Measurements from ENCODE around the gene PADI3. TPM values are rescaled to one million over a fixed set of nuclear protein-coding genes. Genes with fewer than 3 reads are reported as not detected.
"Not testable (repeated sequence)": the region's sequence is repeated elsewhere in the genome, so short reads cannot be mapped to it uniquely, and the experiment has no call there.

Gene PADI3
- total RNA-seq, 1 donor, result not detected

DNA sequence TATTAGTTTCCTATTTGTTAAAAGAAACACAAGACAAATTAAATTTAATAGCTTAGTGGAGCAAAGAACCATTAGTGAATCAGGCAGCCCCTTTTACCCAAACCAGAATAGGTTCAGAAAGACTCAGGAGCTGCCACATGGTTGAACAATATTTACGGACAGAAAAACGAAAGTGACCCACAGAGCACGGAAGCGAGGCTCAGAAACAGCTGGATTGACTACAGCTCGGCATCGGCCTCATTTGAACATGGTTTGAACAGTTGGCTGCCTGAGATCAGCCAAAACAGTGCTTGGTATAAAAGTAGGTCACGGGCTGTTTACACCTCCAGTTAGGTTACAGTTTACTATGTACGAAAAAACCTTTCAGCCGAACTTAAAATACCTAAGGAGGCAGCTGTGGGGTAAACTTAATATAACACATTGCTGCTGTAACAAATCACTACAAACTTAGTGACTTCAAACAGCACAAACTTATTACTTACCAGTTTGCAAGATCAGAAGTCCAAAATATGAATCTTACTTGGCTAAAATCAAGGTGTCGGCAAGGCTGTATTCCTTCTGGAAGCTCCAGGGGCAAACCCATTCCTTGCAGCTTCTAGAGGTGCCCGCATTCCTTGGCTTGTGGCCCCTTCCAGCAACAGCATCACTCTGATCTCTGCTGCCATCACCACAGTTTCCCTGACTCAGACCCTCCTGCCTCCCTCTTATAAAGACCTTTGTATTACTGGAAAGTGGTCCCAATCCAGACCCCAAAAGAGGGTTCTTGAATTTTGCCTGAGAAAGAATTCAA, 70.9 kb downstream of the PADI3 start:
- TF ChIP-seq, protein P1, sequence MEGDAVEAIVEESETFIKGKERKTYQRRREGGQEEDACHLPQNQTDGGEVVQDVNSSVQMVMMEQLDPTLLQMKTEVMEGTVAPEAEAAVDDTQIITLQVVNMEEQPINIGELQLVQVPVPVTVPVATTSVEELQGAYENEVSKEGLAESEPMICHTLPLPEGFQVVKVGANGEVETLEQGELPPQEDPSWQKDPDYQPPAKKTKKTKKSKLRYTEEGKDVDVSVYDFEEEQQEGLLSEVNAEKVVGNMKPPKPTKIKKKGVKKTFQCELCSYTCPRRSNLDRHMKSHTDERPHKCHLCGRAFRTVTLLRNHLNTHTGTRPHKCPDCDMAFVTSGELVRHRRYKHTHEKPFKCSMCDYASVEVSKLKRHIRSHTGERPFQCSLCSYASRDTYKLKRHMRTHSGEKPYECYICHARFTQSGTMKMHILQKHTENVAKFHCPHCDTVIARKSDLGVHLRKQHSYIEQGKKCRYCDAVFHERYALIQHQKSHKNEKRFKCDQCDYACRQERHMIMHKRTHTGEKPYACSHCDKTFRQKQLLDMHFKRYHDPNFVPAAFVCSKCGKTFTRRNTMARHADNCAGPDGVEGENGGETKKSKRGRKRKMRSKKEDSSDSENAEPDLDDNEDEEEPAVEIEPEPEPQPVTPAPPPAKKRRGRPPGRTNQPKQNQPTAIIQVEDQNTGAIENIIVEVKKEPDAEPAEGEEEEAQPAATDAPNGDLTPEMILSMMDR (IDR thresholded peaks at IDR 0.05; ENCODE audit: insufficient read depth, low read depth, low read length), result no peak
- no peak overlapping the region for H3K4me3 ChIP-seq (ENCODE audit: low read depth, low read length)
- no peak for DNase-seq (ENCODE audit: low read depth)

DNA sequence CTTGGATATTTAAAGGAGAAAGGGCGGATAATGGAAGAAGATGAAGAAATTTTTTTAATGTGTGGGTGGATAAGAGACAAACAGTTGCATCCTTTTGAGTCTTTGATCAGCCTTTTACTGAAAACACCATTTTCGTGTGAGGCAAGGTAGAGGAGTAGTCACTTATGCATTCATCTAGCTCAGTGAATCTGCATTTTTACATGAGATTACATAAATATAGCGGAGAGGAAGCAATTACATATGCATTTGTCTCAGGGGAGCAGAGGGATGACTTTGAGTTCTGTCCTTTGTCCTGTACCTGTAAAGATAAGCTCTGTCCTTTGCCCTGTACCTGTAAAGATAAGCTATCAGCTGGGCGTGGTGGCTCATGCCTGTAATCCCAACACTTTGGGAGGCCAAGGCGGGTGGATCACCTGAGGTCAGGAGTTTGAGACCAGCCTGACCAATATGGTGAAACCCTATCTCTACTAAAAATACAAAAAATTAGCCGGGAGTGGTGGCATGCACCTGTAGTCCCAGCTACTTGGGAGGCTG, 73.0 kb downstream of the PADI3 start:
- not testable (repeated sequence) for DNase-seq (ENCODE audit: low read depth); H3K4me3 ChIP-seq (ENCODE audit: low read depth, low read length)

DNA sequence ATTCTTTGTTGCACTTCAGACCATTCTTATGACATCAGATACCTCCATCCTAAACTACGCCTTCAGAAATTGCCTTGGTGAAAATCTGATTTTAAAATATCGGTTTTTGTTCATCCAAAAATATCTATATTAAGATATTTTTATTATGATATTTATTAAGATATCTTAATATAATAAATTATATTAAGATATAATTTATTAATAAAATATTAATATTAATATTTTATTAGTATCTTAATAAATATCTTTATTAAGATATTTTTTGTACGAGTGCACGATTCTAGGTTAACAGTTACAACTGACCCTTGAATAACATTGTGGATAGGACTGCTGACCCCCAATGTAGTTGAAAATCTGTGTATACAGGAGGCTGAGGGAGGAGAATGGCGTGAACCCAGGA, 80.0 kb downstream of the PADI3 start:
- H3K4me3 ChIP-seq (ENCODE audit: low read depth, low read length), result no peak overlapping the region
- TF ChIP-seq, protein P1 (IDR thresholded peaks at IDR 0.05; ENCODE audit: insufficient read depth, low read depth, low read length), result no peak
- no peak for DNase-seq (ENCODE audit: low read depth)

DNA sequence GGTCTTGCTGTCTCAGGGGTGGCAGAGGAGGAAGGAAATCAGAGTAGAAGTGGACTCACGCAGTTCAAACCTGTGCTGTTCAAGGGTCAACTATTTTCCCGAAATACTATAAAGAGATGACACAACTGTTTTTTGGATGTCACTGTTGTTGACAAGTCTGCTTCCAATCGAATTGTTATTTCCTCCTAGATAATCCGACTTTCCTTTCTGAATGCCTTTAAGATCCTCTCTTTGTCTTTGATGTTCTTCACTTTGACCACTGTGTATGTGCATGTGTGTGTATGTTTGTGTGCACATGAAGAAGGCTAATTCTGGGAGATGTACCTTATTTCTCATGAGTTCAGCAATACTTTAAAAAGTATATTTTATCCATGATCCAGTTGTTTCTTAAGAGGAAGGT, 80.7 kb downstream of the PADI3 start:
- no peak for DNase-seq (ENCODE audit: low read depth)
- H3K4me3 ChIP-seq (ENCODE audit: low read depth, low read length), result no peak overlapping the region
- TF ChIP-seq, protein P1 (IDR thresholded peaks at IDR 0.05; ENCODE audit: insufficient read depth, low read depth, low read length), result no peak

DNA sequence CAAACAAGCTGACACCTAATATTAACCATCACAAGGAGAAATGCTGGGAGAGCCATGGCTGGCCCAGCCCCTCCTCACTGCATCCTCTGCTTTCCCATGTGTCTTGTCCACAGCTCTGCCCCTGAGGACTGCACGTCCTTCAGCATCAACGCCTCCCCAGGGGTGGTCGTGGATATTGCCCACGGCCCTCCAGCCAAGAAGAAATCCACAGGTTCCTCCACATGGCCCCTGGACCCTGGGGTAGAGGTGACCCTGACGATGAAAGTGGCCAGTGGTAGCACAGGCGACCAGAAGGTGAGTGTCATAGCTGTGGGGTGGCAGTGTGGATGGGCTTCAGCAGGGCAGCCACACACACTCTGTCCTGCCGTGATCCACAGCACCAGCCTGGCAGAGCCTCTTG, 82.0 kb downstream of the PADI3 start:
- TF ChIP-seq, protein P1 (IDR thresholded peaks at IDR 0.05; ENCODE audit: insufficient read depth, low read depth, low read length), result no peak
- no peak overlapping the region for H3K4me3 ChIP-seq (ENCODE audit: low read depth, low read length)
- DNase-seq (ENCODE audit: low read depth), result no peak

DNA sequence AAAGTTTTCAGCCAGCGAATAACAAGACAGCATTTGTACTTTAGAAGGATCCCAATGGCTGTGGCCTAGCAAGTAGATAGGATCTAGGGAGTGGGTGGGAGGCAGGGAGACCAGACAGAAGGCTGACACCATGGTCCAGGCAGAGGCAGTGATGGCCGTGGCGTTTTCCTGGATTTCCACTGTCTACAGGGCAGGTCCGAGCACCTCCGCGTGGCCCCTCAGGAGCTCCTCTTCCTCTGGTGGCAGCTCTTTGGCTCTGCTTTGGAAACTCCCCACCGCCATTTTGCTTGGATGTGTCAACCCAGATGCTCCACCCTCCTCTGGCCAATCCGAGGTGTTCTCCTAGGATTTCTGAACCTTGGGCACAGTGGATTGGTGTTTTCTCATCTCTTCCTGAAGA, 84.2 kb downstream of the PADI3 start:
- DNase-seq (ENCODE audit: low read depth), result no peak
- no peak overlapping the region for H3K4me3 ChIP-seq (ENCODE audit: low read depth, low read length)
- TF ChIP-seq, protein P1 (IDR thresholded peaks at IDR 0.05; ENCODE audit: insufficient read depth, low read depth, low read length), result no peak

Small RNA genes within 50 kb of the gene (small RNA-seq; reads per million reads assigned to genes)
- gene MIR3972, result not detected

Other genes with a start within 250 kb of the PADI3 start
- gene ATP13A2, start 237.2 kb upstream of the PADI3 start, total RNA-seq, result 40.2 and 42.2 TPM in 2 replicates
- gene SDHB, start 195.1 kb upstream of the PADI3 start, total RNA-seq, result 123 and 129 TPM in 2 replicates
- under 0.01 and 0.43 TPM in 2 replicates for gene PADI2, start 129.6 kb upstream of the PADI3 start, total RNA-seq
- 0.43 and 0.64 TPM in 2 replicates for gene PADI1, start 44.0 kb upstream of the PADI3 start, total RNA-seq
- not detected in 2 replicates for gene PADI4, start 59.1 kb downstream of the PADI3 start, total RNA-seq
- gene PADI6, start 123.1 kb downstream of the PADI3 start, total RNA-seq, result not detected in 2 replicates
- 59.9 and 74.7 TPM in 2 replicates for gene RCC2, start 190.6 kb downstream of the PADI3 start, total RNA-seq

Data from fibroblast of villous mesenchyme (primary cell).